ENCODE data around the gene CCNF. TPM values are rescaled to one million over a fixed set of nuclear protein-coding genes. Genes with fewer than 3 reads are reported as not detected.

Gene CCNF
- total RNA-seq, 1 experiment from 2014 or later: 35.8 TPM

DNA sequence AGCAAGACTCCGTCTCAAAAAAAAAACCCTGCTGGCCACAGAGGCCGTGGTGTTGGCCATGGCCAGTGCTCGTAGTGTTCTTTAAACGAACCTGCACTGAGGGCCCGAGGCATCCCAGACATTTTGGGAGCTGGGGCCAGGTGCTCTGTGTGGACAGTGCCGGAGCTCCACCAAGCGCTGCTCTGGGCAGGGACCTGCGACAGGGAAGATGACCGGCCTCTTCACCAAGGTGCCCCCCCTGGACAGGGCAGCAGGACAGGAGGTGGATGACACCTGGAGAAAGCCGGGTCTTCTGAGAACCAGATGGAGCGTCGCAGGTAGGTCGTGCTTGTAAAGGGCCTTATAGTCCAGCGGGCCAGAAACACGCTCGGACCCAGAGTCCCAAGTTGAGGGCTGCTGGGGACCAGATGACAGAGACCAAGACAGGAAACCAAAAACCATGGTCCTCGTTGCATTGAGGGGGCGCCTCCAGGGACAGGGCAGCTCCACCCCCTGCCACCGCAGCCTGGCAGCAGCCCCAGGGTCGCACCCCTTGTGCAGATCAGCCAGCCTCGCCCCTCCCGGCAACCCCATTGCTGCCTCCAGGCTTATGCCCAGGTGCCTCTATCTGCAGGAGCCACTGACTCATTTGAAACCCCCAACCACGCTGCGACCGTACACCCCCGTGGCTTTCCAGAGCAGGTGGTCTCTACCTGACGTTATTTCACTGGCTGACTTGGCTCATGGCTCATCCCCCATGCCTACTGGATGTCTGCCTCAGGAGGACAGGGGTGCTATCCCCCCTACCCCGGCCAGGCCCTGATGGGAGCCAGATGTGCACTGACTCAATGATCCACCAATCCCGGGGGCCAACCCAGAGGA, 37.6 kb downstream of the CCNF start:
- ChIA-PET CTCF (no interaction called here), POLR2A (no interaction called here)
- DNase-seq (ENCODE audit: low read depth, low spot score): no peak
- Histone ChIP-seq H3K4me3 (ENCODE audit: low read depth in 2 of 2, low read length in 2 of 2) (peak overlapping the region; percentile 32 to 42), H3K4me1 (ENCODE audit: control insufficient read depth, insufficient read depth, low read length) (peaks cover 35% of the 10 kb centered on the region), H3K36me3 (ENCODE audit: control insufficient read depth, insufficient read depth, low read length) (no peaks in the 10 kb centered on the region), H3K27ac (ENCODE audit: low read length) (peak overlapping the region; percentile 69), H3K9me3 (ENCODE audit: control insufficient read depth, insufficient read depth, low read depth, low read length) (no peaks in the 10 kb centered on the region), H3K27me3 (ENCODE audit: control insufficient read depth, insufficient read depth, low read length) (no peaks in the 10 kb centered on the region)
- no TSS peak for BruUV-seq (replicated peaks)
- intact Hi-C loops (cut with micrococcal nuclease; ENCODE audit: unreplicated experiment): no loop called here
- TF ChIP-seq, protein P1, sequence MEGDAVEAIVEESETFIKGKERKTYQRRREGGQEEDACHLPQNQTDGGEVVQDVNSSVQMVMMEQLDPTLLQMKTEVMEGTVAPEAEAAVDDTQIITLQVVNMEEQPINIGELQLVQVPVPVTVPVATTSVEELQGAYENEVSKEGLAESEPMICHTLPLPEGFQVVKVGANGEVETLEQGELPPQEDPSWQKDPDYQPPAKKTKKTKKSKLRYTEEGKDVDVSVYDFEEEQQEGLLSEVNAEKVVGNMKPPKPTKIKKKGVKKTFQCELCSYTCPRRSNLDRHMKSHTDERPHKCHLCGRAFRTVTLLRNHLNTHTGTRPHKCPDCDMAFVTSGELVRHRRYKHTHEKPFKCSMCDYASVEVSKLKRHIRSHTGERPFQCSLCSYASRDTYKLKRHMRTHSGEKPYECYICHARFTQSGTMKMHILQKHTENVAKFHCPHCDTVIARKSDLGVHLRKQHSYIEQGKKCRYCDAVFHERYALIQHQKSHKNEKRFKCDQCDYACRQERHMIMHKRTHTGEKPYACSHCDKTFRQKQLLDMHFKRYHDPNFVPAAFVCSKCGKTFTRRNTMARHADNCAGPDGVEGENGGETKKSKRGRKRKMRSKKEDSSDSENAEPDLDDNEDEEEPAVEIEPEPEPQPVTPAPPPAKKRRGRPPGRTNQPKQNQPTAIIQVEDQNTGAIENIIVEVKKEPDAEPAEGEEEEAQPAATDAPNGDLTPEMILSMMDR (IDR thresholded peaks at IDR 0.05): no peak
- TF ChIP-seq POLR2AphosphoS5 (IDR thresholded peaks at IDR 0.05; ENCODE audit: low read depth, low read length) (no peak; the same call in 1 of the 2 replicates), TCF7L2 (IDR thresholded peaks at IDR 0.05; ENCODE audit: low read depth, low read length) (no peak), SIN3A (IDR thresholded peaks at IDR 0.05; ENCODE audit: borderline replicate concordance, insufficient read depth, low read depth, low read length) (no peak)
- TF ChIP-seq, protein P2, sequence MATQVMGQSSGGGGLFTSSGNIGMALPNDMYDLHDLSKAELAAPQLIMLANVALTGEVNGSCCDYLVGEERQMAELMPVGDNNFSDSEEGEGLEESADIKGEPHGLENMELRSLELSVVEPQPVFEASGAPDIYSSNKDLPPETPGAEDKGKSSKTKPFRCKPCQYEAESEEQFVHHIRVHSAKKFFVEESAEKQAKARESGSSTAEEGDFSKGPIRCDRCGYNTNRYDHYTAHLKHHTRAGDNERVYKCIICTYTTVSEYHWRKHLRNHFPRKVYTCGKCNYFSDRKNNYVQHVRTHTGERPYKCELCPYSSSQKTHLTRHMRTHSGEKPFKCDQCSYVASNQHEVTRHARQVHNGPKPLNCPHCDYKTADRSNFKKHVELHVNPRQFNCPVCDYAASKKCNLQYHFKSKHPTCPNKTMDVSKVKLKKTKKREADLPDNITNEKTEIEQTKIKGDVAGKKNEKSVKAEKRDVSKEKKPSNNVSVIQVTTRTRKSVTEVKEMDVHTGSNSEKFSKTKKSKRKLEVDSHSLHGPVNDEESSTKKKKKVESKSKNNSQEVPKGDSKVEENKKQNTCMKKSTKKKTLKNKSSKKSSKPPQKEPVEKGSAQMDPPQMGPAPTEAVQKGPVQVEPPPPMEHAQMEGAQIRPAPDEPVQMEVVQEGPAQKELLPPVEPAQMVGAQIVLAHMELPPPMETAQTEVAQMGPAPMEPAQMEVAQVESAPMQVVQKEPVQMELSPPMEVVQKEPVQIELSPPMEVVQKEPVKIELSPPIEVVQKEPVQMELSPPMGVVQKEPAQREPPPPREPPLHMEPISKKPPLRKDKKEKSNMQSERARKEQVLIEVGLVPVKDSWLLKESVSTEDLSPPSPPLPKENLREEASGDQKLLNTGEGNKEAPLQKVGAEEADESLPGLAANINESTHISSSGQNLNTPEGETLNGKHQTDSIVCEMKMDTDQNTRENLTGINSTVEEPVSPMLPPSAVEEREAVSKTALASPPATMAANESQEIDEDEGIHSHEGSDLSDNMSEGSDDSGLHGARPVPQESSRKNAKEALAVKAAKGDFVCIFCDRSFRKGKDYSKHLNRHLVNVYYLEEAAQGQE (IDR thresholded peaks at IDR 0.05; ENCODE audit: insufficient read depth in 1 of 2, low read depth in 2 of 2, low read length in 1 of 2): no peak
- no peak for ATAC-seq
- in situ Hi-C loops (cut with HindIII; ENCODE audit: low pct_unique_long_range_greater_than_20kb, low sequenced_read_pairs): no loop called here

DNA sequence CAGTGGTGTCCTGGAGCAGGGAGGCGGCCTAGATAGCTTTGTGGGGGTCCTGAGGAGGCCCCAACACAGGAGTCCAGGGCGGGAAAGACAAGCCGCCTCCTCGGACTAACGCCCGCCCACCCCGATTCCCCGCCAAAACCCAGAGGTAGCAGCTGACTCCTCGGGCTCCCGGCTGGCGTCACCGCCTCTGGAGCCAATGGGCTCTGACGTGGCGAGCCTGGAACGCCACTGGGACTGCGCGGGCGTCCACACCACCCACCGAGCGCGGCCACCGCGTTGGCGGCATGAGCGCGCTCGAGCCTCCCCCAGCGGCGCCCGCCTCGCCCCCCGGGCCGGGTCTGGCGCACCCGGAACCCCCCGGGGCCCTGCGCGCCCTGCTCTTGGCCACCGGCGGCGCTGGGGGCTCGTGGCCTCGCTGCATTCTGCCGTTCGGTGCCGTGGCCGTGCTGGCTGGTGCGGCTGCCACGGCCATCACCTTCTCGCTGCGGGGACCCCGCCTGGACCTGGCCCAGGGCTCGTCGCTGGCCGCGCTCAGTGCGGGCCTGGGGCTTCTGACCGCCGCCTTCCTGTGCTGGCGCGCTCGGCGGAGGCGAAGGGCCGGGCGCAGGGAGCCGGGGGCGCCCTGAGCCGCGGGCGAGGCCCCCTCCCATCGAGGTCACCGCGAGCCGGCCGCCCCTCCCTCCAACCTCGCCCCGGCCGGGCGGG, 38.4 kb downstream of the CCNF start:
- POLR2A ChIA-PET: interaction anchor here (0.6 kb wide), 2 partner anchors 19 to 34 kb away, joined by 8 to 10 read pairs; no protein-coding TSS in a partner anchor
- H3K27ac ChIP-seq (ENCODE audit: low read length): peak overlapping the region; percentile 91
- peaks cover 43% of the 10 kb centered on the region for H3K4me1 ChIP-seq (ENCODE audit: control insufficient read depth, insufficient read depth, low read length)
- H3K4me3 ChIP-seq (ENCODE audit: low read depth in 2 of 2, low read length in 2 of 2): peak overlapping the region; percentile 42 to 59
- CTCF ChIA-PET: no interaction called here
- no peaks in the 10 kb centered on the region for H3K27me3 ChIP-seq (ENCODE audit: control insufficient read depth, insufficient read depth, low read length)
- DNase-seq (ENCODE audit: low read depth, low spot score) (no peak), ATAC-seq (peak; percentile 56)
- intact Hi-C loops (cut with micrococcal nuclease; ENCODE audit: unreplicated experiment) (no loop called here), in situ Hi-C loops (cut with HindIII; ENCODE audit: low pct_unique_long_range_greater_than_20kb, low sequenced_read_pairs) (no loop called here)
- no TSS peak for BruUV-seq (replicated peaks)
- H3K36me3 ChIP-seq (ENCODE audit: control insufficient read depth, insufficient read depth, low read length): no peaks in the 10 kb centered on the region
- TF ChIP-seq POLR2AphosphoS5 (IDR thresholded peaks at IDR 0.05; ENCODE audit: low read depth, low read length) (no peak; the same call in none of the 2 replicates), TCF7L2 (IDR thresholded peaks at IDR 0.05; ENCODE audit: low read depth, low read length) (no peak), SIN3A (IDR thresholded peaks at IDR 0.05; ENCODE audit: borderline replicate concordance, insufficient read depth, low read depth, low read length) (peak; percentile 65; the same call in 1 of the 2 replicates)
- TF ChIP-seq, protein P1 (IDR thresholded peaks at IDR 0.05): peak; percentile 35; the same call in 1 of the 2 replicates
- H3K9me3 ChIP-seq (ENCODE audit: control insufficient read depth, insufficient read depth, low read depth, low read length): no peaks in the 10 kb centered on the region

All from Panc1 (cell line).